HG03571 (cell line): ENCODE data around the gene MOV10L1.

Experiments used
- ATAC-seq: cut with Tn5 transposase; IDR thresholded peaks from one replicate; pipeline ENCODE4 v1.9.1; 2021; ENCODE audit not compliant: unreplicated experiment

Gene MOV10L1

DNA sequence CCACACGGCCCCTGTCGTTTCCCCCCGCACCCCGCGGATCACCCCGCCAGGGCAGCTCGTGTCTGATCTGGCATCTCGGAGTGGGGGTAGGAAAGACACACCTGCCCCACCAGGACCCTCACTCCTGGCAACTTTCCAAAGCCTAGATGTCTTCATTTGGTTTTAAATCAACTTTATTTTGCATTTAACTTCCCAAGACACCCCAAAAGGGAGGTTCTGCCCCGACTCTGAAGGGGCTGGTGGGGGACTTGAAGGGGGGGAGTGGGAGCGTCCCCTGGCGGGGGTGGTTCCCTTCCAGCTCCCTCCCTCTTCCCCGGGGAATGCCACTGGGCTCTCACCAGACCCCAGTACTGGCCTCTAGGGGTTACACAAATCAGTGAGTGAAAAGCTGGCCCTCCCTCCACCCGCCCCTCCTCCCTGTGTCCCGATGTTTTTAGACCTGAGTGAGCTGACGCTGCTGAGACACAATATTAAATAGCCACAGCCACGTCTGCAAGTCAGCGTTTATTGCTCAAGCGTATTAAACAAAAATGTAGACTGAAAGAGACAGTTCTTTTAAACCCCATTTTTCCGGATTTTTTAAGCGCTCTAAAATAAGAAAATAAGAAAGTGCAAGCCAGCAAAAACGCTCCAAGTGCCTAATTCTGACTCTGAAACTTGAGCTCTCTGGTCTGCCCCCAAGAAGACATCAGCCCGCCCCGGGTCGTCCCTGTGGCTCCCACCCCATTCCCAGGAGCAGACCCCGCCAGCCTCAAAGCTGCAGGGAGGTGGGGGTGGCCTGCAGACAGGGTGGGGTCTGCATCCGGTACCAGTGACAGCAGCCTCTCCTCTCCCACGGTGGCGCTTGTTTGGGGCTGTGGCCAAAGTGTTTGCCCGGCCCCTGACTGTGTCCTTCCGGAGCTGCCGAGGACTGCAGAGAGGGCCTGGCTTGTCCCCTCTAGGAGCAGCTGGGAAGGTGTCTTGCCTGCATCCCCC is 30.6 kb upstream of the MOV10L1 start:
- ATAC-seq, result no peak

DNA sequence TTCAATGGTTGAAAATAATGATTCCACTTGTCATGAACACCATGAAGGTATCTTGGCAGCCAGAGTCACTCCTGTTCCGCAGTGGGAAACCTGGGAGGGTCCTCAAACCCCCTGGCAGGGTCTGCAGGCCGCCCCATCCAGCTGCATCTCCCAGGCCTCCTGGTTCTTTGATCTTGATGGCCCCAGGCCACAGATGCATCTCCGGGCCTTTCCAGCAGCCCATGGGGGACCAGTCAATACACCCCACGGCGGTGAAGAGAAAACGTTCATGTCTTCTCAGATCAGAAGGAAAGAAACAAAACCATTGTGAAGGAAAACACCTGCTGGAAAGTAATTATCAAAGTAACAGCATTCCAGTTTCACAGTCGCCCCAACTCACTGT is 29.9 kb upstream of the MOV10L1 start:
- no peak for ATAC-seq

DNA sequence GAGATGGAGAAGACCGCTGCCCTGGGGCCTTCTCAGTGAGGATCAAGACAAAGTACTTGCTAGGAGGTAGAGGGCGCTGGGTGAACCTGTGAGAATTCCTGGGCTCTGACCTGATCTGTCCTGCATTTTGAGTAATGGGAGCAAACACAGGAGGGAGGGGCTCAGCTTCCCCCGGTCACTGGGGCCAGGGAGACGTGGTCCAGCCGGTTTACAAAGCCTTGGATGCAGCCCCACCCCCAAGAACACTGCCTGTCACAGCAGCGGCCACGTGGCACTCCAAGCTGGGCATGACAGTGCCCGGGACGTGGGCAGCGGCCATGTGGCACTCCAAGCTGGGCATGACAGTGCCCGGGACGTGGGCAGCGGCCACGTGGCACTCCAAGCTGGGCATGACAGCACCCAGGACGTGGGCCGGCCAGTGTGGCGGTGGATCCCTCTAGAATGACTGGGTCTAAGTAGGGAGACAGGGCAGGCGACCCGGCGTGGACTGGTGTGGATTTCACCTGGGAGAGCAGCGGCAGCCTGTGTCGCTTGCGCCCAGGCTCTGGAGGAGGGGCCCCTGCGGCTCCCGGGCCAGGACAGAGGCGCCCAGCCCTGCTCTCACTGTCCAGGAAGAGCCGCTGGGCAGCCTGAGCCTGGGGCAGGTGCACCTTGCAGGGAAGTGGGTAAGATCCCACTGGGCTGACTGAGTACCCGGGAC is 29.2 kb upstream of the MOV10L1 start:
- ATAC-seq, result no peak

DNA sequence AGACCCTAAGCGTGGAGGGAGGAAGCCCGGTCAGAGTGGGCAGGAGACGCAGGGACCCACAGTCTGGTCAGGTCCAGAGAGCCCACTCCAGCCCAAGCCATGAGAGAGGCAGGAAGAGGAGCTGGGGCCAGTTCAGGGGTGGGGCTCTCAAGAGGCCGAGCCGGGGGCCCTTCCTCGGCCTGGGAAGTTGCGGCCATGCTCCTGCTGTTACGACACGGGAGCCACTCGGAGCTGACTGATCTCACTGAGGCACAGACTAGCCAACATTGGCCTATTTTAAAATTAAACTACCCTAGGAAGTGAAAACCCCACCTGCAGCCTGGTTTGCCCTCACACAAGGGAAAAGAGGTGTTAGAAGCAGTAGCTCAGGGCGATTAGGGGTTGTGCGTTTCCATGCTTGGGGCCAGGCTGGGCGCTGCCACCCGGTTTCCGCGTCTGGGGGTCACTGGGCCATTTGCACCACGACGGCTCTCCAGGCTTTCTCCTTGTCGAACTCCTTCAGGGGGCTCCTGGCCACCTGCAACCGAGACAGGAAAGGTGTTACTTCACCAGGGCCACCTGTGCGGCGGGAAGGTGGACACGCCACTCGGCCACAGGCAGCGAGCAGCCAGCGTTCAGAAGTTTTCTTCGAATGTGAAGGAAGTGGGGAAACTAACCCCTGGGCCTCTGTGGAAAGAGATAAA is 28.5 kb upstream of the MOV10L1 start:
- ATAC-seq, result no peak

DNA sequence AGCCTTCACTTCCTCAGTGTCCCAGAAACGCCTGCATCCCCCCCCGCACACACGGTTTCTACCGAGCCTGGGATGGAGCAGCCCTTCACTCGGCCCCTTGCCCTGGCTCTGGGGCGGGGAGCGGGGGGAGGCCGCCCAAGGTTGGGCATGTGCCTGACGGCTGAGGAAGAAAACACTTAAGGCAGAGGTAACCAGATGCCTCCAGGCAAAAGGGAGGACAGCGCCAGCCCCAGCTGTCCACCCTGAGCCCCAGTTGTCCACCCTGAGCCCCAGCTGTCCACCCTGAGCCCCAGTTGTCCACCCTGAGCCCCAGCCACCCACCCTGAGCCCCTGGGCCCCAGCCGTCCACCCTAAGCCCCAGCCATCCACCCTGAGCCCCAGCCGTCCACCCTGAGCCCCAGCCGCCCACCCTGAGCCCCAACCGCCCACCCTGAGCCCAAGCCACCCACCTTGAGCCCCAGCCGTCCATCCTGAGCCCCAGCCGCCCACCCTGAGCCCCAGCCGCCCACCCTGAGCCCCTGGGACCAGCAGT is 27.9 kb upstream of the MOV10L1 start:
- no peak for ATAC-seq

DNA sequence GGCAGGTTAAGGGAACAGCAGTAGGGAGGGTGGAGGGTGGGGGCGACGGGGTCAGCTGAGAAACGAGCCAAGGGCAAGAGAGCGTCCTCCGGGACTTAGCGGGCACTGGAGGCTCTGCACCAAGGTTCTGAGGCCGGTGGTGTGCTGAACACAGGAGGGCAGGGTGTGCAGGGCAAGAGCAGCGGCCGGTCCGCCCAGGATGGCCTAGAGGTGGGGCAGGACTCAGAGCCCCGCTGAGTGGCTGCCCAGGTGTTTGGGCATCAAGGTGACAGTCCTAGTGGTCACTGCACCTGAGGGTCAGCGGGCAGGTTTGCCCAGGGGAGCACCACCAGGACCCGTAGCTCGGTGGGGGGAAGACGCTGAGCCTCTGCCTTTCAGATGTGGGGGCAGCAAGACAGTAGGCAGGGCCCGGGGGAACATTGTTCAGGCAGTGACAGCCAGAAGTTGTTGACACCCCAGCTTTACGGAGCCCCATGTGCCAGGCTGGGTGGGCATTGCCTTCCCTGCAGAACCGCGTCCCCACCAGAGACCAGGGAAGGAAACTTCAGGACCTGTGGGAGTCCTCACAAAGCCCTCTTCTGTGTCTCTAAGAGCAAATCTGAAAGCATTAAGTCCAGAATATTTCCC is 27.2 kb upstream of the MOV10L1 start:
- ATAC-seq, result no peak

DNA sequence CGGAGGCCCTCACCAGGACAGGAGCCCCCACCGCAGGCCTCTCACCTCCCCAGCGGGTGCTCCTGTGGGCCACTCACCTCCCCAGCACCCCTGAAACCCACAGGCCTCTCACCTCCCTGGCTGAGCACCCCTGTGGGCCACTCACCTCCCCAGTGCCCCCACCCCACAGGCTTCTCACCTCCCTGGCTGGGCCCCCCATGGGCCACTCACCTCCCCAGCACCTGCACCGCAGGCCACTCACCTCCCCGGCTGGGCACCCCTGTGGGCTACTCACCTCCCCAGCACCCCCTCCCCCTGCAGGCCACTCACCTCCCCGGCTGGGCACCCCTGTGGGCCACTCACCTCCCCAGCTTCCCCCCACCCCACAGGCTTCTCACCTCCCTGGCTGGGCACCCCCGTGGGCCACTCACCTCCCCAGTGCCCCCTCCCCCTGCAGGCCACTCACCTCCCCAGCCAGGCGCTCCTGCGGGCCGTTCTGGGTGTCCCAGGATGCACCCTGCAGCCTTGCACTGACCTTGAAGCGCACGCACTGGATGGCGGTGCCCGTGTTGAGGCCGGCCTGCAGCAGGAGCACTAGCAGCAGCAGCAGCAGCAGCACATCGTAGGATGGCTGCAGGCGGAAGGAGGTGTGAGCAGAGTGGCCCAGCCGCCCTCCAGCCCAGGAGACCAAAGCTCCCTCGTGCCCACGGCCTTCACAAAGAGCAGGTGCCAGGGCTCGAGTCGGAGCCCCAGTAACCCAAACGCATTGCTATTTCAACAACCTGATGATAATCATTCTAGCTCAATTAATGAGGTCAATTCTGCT is 26.0 kb upstream of the MOV10L1 start:
- no peak for ATAC-seq

DNA sequence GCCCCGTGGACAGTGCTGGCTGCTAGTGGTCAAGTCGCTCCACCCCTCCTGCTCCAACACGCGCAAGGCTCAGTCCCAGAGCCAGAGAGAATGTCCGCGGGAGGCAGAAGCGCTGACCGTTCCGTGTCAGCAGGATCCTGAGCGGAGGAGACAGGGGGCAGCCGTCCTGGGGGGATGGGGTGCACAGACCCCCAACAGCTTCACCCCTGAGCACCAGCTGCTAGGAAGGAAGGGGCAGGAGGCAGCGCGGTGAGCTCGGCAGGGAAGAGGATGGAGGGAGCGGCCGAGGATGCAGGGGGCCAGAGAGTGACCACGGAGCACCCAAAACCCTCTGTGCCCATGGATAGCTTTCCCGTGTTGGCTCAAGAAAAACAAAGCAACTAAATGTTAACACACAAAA is 25.4 kb upstream of the MOV10L1 start:
- no peak for ATAC-seq

DNA sequence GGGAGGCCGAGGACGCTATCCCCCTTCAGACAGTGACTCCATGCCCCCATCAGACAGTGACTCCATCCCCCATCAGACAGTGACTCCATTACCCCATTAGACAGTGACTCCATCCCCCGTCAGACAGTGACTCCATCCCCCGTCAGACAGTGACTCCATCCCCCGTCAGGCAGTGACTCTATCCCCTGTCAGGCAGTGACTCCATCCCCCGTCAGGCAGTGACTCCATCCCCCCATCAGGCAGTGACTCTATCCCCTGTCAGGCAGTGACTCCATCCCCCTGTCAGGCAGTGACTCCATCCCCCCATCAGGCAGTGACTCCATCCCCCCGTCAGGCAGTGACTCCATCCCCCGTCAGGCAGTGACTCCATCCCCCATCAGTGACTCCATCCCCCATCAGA is 22.6 kb upstream of the MOV10L1 start:
- no peak for ATAC-seq

DNA sequence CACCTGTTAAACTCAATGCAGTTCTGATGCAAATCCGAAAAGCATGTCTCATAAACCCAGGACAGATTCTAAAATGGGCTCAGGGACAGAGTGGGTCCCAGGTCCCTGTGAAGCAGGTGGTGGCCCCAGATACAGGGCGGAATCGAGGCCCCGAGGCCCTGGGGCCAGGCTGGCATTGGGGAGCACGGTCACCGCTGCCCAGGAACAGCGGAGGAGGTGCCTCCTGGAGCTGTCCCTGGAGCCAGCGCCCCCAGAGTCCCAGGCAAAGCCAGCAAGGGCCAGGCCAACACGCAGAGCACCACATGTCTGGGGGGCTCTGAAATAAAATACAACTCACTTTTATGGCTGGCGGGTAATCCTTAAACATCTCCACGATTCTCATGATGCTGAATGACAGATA is 21.7 kb upstream of the MOV10L1 start:
- no peak for ATAC-seq

DNA sequence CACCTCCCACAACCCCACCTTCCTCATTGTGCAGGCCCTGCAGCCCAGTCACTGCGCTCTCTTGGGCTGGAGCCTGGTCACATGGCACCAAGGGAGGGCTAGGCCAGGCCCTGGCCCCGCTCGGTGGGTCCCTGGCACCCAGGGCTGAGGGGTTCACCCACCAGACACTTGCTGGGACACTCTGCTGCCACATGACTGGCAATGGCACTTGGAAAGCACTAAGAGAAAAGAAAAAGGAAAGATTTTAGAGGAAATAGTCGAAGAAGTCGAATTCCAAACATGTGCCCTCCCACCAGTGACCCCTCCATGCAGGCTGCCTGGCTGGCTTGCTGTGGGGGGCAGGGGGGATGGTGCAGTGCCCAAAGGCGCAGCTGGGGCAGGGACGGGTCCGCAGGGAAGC is 19.4 kb upstream of the MOV10L1 start:
- no peak for ATAC-seq

DNA sequence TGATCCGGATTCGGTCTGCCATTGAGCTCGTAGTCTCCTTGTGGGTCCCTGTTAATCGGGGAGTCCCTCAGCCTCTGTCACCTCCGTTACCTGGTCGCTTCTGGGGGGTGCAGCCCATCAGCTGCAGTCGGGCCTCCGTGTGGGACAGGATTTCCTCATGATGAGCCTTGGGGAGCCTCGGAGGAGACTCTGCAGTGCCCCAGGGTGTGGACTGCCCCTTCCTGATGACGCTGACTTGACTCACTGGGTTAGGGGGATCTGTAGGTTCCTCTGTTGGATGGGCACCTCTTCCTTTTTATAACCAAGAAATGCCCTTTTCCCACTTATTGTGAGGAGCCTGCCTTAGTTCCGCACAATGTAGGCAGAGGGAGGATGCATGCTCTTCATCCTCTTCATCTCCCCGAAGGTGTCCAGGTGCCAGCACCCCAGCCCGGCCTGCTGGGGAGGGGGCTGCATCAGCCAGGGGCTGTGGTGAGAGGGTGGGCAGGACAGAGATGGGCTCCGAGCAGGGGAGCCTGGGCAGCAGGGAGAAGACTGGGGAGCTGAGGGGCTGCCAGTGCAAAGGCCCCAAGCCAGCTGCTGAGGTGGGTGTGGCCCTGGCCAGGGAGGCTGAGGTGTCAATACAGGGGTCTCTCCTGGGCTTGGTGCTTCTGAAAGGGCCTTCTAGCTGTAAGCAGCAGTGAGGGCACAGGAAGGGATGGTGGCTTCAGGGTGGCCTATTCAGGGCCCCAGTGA is 18.2 kb upstream of the MOV10L1 start:
- no peak for ATAC-seq

DNA sequence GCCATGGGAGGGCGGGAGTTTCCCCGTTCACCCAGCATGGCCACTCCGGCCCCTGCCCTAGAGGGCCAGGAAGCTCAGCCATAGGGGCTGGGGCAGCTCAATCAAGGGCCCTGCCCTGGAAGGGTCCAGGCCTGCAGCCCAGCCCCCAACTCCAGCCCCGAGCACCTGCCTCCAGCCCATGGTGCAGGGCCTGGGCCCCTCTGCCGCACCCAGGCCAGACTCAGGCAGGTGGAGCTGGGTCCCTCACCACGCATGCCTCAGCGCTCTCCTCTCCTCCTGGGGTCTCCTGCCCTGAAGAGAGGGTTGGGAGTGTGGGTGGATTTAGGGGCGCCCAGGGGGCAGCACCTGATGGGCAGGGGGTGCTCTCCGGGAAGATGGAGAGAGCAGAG is 17.6 kb upstream of the MOV10L1 start:
- ATAC-seq, result no peak

DNA sequence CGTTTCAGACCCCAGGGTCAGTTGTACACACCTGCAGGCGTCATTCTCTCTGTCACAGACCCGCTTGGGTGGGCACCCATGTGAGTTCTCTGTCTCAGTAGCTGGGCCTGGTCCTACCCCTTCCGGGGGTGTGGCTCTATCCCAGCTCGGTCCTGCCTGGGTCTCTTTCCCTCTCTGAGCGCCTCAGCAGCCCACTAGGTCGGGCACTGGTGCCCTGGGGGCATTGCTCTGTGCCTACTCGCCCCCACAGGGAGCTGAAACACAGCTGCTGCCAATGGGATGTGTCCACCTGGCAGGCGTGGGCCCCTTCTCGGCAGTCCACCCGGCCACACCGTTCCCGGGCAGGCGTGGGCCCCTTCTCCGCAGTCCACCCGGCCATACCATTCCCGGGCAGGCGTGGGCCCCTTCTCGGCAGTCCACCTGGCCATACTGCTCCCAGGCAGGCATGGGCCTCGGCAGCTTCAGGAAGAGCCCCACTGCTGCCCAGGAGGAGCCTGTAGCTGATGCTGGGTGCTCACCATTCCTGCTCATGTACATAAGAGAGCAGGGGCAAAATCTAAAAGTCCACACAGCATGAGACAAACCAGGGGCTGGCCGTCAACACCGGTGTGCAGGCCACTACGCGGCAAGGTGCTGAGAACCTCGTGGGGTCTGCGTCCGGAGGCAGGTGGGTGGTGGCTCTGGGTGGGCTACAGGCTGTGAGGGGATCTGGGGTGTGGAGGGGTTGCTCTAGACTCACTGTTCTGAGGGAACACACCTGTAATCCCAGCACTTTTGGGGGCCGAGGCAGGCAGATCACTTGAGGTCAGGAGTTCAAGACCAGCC is 16.9 kb upstream of the MOV10L1 start:
- ATAC-seq, result no peak

DNA sequence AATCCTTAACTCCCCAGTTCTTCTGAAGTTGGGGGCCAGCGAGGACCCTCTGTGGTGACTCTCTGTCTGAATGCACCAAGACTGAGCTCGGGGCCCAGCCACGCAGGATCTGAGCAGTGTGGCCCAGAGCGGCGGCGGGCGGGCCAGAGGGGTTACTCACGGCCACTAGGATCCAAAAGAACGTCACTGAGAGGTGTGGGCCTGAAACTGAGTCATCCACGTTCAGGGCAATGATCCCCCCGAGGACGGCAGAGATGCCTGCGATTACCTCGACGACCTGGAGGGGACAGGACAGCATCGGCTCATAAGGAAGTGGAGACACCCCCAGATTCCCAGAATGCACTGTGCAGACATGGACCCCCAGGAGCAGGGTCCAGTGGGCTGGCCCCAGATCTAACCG is 15.8 kb upstream of the MOV10L1 start:
- no peak for ATAC-seq

DNA sequence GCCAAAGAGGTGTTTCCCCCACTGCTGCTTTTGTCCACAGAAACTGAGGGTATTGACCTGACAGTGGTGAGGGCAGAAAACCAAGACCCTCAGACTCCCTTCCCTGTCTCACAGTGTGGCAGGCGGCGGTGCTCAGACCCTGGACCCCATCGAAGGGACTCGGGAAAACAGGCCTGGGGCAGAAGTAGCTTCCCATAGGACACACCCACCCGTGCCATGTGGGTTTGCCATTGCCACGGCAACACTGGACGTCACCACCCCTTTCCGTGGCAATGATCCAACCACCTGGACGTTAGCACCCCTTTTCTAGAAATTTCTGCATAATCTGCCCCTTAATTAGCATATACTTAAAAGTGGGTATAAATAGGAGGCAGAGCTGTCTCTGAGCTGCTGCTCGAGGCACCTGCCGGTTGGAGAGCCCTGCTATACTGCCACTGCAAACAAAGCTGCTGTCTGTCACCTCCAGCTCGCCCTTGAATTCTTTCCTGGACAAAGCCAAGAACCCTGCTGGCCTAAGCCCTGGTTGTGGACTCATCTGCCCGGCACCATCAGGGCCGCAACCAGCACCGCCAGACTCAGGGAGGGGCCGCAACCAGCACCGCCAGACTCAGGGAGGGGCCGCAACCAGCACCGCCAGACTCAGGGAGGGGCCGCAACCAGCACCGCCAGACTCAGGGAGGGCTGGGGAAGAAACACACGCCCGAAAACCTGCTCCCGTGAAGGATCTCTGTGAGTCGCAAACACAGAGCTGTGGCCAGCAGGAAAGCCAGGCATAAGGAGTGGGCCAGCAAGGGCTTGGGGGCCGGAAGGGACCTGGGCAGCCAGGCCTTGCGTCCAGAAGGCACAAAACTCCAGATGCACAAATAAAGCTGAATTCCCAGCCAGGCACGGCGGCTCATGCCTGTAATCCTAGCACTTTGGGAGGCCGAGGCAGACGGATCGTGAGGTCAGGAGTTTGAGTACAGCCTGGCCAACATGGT is 15.0 kb upstream of the MOV10L1 start:
- ATAC-seq, result no peak
